ENCODE measurements around the gene CAPN5.
"Not testable (repeated sequence)": the region's sequence is repeated elsewhere in the genome, so short reads cannot be mapped to it uniquely, and the experiment has no call there.

The CAPN5 gene

GRCh38 chr11:77085652-77086051, 18.9 kb downstream of the CAPN5 start:
- no peak for DNase-seq

- no peak for DNase-seq
Observed at GRCh38 chr11:77086521-77087472, 20.0 kb downstream of the CAPN5 start.

- no peak for DNase-seq
Observed at GRCh38 chr11:77087723-77088225, 21.0 kb downstream of the CAPN5 start.

- DNase-seq, result no peak
Observed at GRCh38 chr11:77088236-77089003, 21.6 kb downstream of the CAPN5 start.

GRCh38 chr11:77089004-77089545, 22.3 kb downstream of the CAPN5 start:
- no peak for DNase-seq

GRCh38 chr11:77090046-77090372, 23.2 kb downstream of the CAPN5 start:
- no peak for DNase-seq

- DNase-seq, result no peak
Observed at GRCh38 chr11:77090373-77091111, 23.8 kb downstream of the CAPN5 start.

GRCh38 chr11:77091146-77091940, 24.6 kb downstream of the CAPN5 start:
- peak; percentile 29 for DNase-seq

- DNase-seq, result no peak
Observed at GRCh38 chr11:77092382-77092781, 25.6 kb downstream of the CAPN5 start.

- no peak for DNase-seq
Observed at GRCh38 chr11:77093056-77093891, 26.5 kb downstream of the CAPN5 start.

GRCh38 chr11:77093987-77094840, 27.4 kb downstream of the CAPN5 start:
- DNase-seq, result no peak

- DNase-seq, result no peak
Observed at GRCh38 chr11:77094841-77095365, 28.1 kb downstream of the CAPN5 start.

GRCh38 chr11:77095551-77096490, 29.1 kb downstream of the CAPN5 start:
- no peak for DNase-seq

- no peak for DNase-seq
Observed at GRCh38 chr11:77096591-77097019, 29.8 kb downstream of the CAPN5 start.

- not testable (repeated sequence) for DNase-seq
Observed at GRCh38 chr11:77097180-77097579, 30.4 kb downstream of the CAPN5 start.

- DNase-seq, result no peak
Observed at GRCh38 chr11:77100166-77101042, 33.6 kb downstream of the CAPN5 start.

GRCh38 chr11:77101043-77101537, 34.3 kb downstream of the CAPN5 start:
- no peak for DNase-seq
